Coronary artery (tissue), 2 donors: ENCODE data around the gene GAD2.
"Not testable (repeated sequence)": the region's sequence is repeated elsewhere in the genome, so short reads cannot be mapped to it uniquely, and the experiment has no call there.

Experiments used
- DNase-seq: peaks from one replicate; pipeline ENCODE4 v3.0.0-alpha.2; 2017; ENCODE audit warnings: low spot score
- H3K27ac ChIP-seq, 2 donors: fragments of 200-600 bp; sonication (generic); one replicate each; pipeline ENCODE4 v1.5.1; 2016 to 2019
- H3K4me3 ChIP-seq: fragments of 200-600 bp; sonication (generic); 2 replicates; pipeline ENCODE4 v1.5.1; 2016; ENCODE audit warnings: mild to moderate bottlenecking, moderate library complexity
- CTCF ChIP-seq: fragments of 200-600 bp; sonication (generic); IDR thresholded peaks from one replicate; pipeline ENCODE4 v1.5.1; 2019; ENCODE audit warnings: antibody characterized with exemption

The GAD2 gene

GRCh38 chr10:26331371-26331770 is 114.8 kb downstream of the GAD2 start:
- Histone ChIP-seq H3K27ac (no peak overlapping the region), H3K4me3 (no peak overlapping the region)
- TF ChIP-seq CTCF: no peak
- no peak for DNase-seq

- TF ChIP-seq CTCF: no peak
- no peak for DNase-seq
- H3K27ac ChIP-seq: no peak overlapping the region
- no peak overlapping the region for H3K4me3 ChIP-seq
These were observed 117.8 kb downstream of the GAD2 start for GRCh38 chr10:26334232-26334931.

- Histone ChIP-seq H3K27ac (no peak overlapping the region), H3K4me3 (peak overlapping the region; percentile 47)
- peak; percentile 76 for DNase-seq
- TF ChIP-seq CTCF: no peak
These were observed 118.5 kb downstream of the GAD2 start for GRCh38 chr10:26334932-26335573.

- peak overlapping the region; percentile 47 for H3K4me3 ChIP-seq
- no peak overlapping the region for H3K27ac ChIP-seq
- TF ChIP-seq CTCF: no peak
- DNase-seq: no peak
These were observed 119.1 kb downstream of the GAD2 start for GRCh38 chr10:26335574-26336093.

- TF ChIP-seq CTCF: no peak
- H3K4me3 ChIP-seq: no peak overlapping the region
- no peak overlapping the region for H3K27ac ChIP-seq
- DNase-seq: no peak
These were observed 120.4 kb downstream of the GAD2 start for GRCh38 chr10:26336979-26337378.

- no peak for DNase-seq
- TF ChIP-seq CTCF: no peak
- H3K27ac ChIP-seq: no peak overlapping the region
- H3K4me3 ChIP-seq: no peak overlapping the region
These were observed 125.1 kb downstream of the GAD2 start for GRCh38 chr10:26341701-26342100.

- H3K4me3 ChIP-seq, DNase-seq, H3K27ac ChIP-seq: not testable (repeated sequence)
These were observed 132.3 kb downstream of the GAD2 start for GRCh38 chr10:26348821-26349417.
